K562 (cell line): ENCODE results near the gene WDR13. TPM values are rescaled to one million over a fixed set of nuclear protein-coding genes. Genes with fewer than 3 reads are reported as not detected.

Experiments
- ARID2 ChIP-seq: fragments of 450-650 bp; IDR thresholded peaks from 2 replicates; pipeline ENCODE4 v1.6.1; 2017; ENCODE audit warnings: antibody characterized with exemption, mild to moderate bottlenecking
- ASH1L ChIP-seq: fragments of 450-650 bp; IDR thresholded peaks from 2 replicates; pipeline ENCODE4 v1.6.1; 2018; ENCODE audit warnings: borderline replicate concordance, mild to moderate bottlenecking, low read depth; ENCODE audit not compliant: partially characterized antibody
- ATF4 ChIP-seq: fragments of 450-650 bp; formaldehyde crosslinking; IDR thresholded peaks from 2 replicates; pipeline ENCODE4 v1.4.0; 2022; ENCODE audit warnings: mild to moderate bottlenecking, moderate library complexity
- BACH1 ChIP-seq: fragments of 200-800 bp; sonication (Bioruptor generic); IDR thresholded peaks from 2 replicates; pipeline ENCODE4 v1.6.1; 2016; ENCODE audit warnings: missing genetic modification characterization, missing compliant biosample characterization
- CHD2 ChIP-seq: IDR thresholded peaks from 2 replicates; pipeline ENCODE4 v1.6.1; 2011; ENCODE audit warnings: low read depth, low read length
- EGR1 ChIP-seq: fragments of 450-650 bp; conservative IDR thresholded peaks from 2 replicates; pipeline ENCODE4 v1.6.1; 2017; ENCODE audit warnings: mild to moderate bottlenecking
- EP300 ChIP-seq: IDR thresholded peaks from 2 replicates; pipeline ENCODE4 v1.6.1; 2012; ENCODE audit warnings: low read length, improper control_type of control experiment
- RNF2 ChIP-seq: sonication (generic); IDR thresholded peaks from 2 replicates; pipeline ENCODE4 v1.6.1; 2016
- SIRT6 ChIP-seq: IDR thresholded peaks from one replicate; pipeline ENCODE4 v1.6.1; 2012; ENCODE audit warnings: low read depth, mild to moderate bottlenecking, control low read depth, inconsistent platforms, low read length, moderate library complexity
- SP1 ChIP-seq: sonication (generic); formaldehyde crosslinking; IDR thresholded peaks from 2 replicates; pipeline ENCODE4 v1.8.1; 2022; ENCODE audit warnings: mild to moderate bottlenecking, missing genetic modification reagents
- TEAD2 ChIP-seq: fragments of 450-650 bp; IDR thresholded peaks from 2 replicates; pipeline ENCODE4 v1.6.1; 2016; ENCODE audit warnings: missing genetic modification characterization, control low read depth, missing compliant biosample characterization
- ZNF644 ChIP-seq: fragments of 200-800 bp; sonication (Bioruptor generic); IDR thresholded peaks from 2 replicates; pipeline ENCODE4 v1.6.1; 2016; ENCODE audit warnings: low read depth, missing genetic modification characterization, missing compliant biosample characterization
- ZNF764 ChIP-seq: fragments of 250-450 bp; sonication (Bioruptor Pico); IDR thresholded peaks from 2 replicates; pipeline ENCODE4 v1.4.0; 2020; ENCODE audit warnings: low read depth, mild to moderate bottlenecking, moderate library complexity
- ZNF780A ChIP-seq: fragments of 250-450 bp; sonication (Bioruptor Pico); IDR thresholded peaks from 2 replicates; pipeline ENCODE4 v1.5.0; 2021; ENCODE audit warnings: mild to moderate bottlenecking
- polyA plus RNA-seq, 8 experiments: library from polyadenylated mRNA; depleted of rRNA in 4 of 8; stranded (reverse) in 5 of 8; unstranded in 3 of 8; fragments of >200 nt; fragmentation: Nextera tagmentation in 2 of 8; fragmentation: Illumina TruSeq in 1 of 8; extraction: Ambion mirVana in 2 of 8; extraction: Trizol in 1 of 8; gene quantifications; 2 replicates each; pipeline versions ENCODE4 v1.2.1 to v1.2.3, GENCODE V29; 2011 to 2014; ENCODE audit warnings: inconsistent platforms in 1 of 8, missing spikeins in 1 of 8
- total RNA-seq, 7 experiments: library from RNA; depleted of rRNA in 6 of 7; stranded (reverse); fragments of >200 nt in 6 of 7; fragmentation: Illumina TruSeq in 2 of 7; extraction: Trizol in 2 of 7; gene quantifications; 2 replicates each; pipeline versions ENCODE4 v1.2.1 to v1.2.3, GENCODE V29; 2011 to 2021; ENCODE audit warnings: low replicate concordance in 1 of 7
- TF ChIP-seq, protein P1 (sequence below), 2 experiments: fragments of 450-650 bp; formaldehyde crosslinking in 1 of 2; IDR thresholded peaks; 2 replicates each; pipeline versions ENCODE4 v1.4.0 to v1.6.1; 2014 to 2020; ENCODE audit warnings: mild to moderate bottlenecking in 2 of 2, borderline replicate concordance in 1 of 2, low read depth in 1 of 2
- TF ChIP-seq, protein P2 (sequence below): fragments of 450-650 bp; conservative IDR thresholded peaks from 2 replicates; pipeline ENCODE4 v1.6.1; 2016; ENCODE audit warnings: missing genetic modification characterization, low read depth, mild to moderate bottlenecking, control low read depth, missing compliant biosample characterization
- TF ChIP-seq, protein P3 (sequence below): fragments of 250-450 bp; sonication (Bioruptor Pico); IDR thresholded peaks from 2 replicates; pipeline ENCODE4 v1.5.0; 2021; ENCODE audit warnings: mild to moderate bottlenecking, borderline replicate concordance

Gene WDR13
- total and polyA plus RNA-seq, 9 of the 15 experiments (the other 6 are each of a cell fraction or from before 2014, with no cell fraction given) = 7.4 to 70.5 (median 31.4) TPM

DNA sequence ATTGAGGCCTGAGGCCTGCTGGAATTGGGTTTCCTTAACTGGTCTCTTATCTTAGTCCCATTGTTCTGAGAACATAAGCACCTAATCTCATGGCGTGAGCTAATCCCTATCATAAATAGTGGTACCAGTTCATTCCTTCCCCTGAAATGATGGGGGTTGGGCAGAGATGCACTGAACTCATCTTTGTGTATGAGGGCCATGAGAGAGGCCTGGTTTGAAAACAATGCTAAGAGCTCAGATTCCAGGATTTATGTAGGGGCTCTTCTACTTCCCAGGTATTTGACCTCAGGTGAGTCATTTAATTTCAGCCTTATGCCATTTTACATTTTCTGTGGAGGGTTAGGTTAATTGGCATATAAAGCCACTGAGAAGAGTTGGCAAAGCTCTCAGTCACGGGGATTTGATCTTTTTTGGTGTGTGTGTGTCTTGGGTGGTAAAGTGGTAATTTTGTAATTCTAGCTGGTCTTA lies 18.6 kb upstream of the WDR13 start (continued):
- TF ChIP-seq, protein P1, sequence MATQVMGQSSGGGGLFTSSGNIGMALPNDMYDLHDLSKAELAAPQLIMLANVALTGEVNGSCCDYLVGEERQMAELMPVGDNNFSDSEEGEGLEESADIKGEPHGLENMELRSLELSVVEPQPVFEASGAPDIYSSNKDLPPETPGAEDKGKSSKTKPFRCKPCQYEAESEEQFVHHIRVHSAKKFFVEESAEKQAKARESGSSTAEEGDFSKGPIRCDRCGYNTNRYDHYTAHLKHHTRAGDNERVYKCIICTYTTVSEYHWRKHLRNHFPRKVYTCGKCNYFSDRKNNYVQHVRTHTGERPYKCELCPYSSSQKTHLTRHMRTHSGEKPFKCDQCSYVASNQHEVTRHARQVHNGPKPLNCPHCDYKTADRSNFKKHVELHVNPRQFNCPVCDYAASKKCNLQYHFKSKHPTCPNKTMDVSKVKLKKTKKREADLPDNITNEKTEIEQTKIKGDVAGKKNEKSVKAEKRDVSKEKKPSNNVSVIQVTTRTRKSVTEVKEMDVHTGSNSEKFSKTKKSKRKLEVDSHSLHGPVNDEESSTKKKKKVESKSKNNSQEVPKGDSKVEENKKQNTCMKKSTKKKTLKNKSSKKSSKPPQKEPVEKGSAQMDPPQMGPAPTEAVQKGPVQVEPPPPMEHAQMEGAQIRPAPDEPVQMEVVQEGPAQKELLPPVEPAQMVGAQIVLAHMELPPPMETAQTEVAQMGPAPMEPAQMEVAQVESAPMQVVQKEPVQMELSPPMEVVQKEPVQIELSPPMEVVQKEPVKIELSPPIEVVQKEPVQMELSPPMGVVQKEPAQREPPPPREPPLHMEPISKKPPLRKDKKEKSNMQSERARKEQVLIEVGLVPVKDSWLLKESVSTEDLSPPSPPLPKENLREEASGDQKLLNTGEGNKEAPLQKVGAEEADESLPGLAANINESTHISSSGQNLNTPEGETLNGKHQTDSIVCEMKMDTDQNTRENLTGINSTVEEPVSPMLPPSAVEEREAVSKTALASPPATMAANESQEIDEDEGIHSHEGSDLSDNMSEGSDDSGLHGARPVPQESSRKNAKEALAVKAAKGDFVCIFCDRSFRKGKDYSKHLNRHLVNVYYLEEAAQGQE (IDR thresholded peaks at IDR 0.05; ENCODE audit: borderline replicate concordance) = no peak
- TF ChIP-seq, protein P1 (CRISPR knock-in tag; IDR thresholded peaks at IDR 0.05; ENCODE audit: low read depth) = no peak
- no peak; the same call in 1 of the 2 replicates for TF ChIP-seq SP1 (CRISPR knock-in tag)
- TF ChIP-seq TEAD2 (tag) = no peak
- no peak for TF ChIP-seq ASH1L
- no peak for TF ChIP-seq BACH1 (tag)
- TF ChIP-seq, protein P2, sequence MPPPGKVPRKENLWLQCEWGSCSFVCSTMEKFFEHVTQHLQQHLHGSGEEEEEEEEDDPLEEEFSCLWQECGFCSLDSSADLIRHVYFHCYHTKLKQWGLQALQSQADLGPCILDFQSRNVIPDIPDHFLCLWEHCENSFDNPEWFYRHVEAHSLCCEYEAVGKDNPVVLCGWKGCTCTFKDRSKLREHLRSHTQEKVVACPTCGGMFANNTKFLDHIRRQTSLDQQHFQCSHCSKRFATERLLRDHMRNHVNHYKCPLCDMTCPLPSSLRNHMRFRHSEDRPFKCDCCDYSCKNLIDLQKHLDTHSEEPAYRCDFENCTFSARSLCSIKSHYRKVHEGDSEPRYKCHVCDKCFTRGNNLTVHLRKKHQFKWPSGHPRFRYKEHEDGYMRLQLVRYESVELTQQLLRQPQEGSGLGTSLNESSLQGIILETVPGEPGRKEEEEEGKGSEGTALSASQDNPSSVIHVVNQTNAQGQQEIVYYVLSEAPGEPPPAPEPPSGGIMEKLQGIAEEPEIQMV (tag) = no peak
- TF ChIP-seq EGR1 = no peak
- TF ChIP-seq ZNF644 (tag) = no peak
- no peak for TF ChIP-seq RNF2
- TF ChIP-seq ZNF764 = no peak
- TF ChIP-seq, protein P3, sequence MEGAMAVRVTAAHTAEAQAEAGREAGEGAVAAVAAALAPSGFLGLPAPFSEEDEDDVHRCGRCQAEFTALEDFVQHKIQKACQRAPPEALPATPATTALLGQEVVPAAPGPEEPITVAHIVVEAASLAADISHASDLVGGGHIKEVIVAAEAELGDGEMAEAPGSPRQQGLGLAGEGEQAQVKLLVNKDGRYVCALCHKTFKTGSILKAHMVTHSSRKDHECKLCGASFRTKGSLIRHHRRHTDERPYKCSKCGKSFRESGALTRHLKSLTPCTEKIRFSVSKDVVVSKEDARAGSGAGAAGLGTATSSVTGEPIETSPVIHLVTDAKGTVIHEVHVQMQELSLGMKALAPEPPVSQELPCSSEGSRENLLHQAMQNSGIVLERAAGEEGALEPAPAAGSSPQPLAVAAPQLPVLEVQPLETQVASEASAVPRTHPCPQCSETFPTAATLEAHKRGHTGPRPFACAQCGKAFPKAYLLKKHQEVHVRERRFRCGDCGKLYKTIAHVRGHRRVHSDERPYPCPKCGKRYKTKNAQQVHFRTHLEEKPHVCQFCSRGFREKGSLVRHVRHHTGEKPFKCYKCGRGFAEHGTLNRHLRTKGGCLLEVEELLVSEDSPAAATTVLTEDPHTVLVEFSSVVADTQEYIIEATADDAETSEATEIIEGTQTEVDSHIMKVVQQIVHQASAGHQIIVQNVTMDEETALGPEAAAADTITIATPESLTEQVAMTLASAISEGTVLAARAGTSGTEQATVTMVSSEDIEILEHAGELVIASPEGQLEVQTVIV (CRISPR knock-in tag) = no peak
- no peak for TF ChIP-seq SIRT6
- TF ChIP-seq EP300 = no peak
- no peak for TF ChIP-seq ARID2
- no peak for TF ChIP-seq ATF4 (CRISPR knock-in tag)
- TF ChIP-seq CHD2 = no peak
- TF ChIP-seq ZNF780A (CRISPR knock-in tag) = no peak
- TF ChIP-seq, all 486 proteins: peak for 13
